Stromal cell of bone marrow (primary cell): ENCODE results near the gene HMGCR.

Experiments used
- DNase-seq: peaks from one replicate; pipeline ENCODE4 v3.0.0-alpha.2; 2012; ENCODE audit warnings: low read depth

HMGCR gene

DNA sequence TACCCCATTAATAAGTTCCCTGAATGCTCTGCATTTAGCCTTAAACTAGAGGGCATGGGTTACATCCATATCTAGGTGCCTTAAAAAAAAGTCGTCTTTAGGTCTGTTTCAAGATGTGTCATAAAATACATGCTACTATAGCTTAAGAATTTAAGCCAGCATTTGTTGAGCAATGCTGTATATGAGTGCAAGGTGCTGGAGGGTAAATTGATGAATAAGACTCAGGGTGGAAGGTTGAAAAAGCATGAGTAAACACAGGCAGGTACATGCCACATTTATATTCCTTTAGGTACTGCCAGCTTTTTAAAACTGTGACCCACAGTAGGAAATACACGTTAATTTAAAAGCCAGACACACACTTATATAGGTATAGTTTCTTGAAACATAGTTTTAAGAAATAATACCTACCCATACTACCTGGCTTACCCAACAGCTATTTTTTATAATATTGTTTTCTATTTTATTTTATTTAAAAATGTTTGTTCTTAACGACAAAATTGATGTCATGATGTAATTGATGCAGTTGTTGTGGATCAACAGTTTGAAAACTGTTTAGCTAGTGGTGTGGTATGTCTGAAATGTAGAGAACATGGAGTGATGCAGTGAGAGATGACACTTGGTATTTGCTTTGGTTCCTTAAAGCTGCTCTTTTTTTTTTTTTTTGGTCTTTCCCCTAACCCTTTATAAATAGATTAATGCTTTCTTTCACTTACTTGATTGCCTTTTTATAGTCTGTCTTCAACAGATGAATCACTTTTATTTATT, 3.9 kb downstream of the HMGCR start:
- no peak for DNase-seq

- no peak for DNase-seq
Observed at GRCh38 chr5:75341934-75342333, 4.9 kb downstream of the HMGCR start.

GRCh38 chr5:75342836-75343235, 5.8 kb downstream of the HMGCR start:
- no peak for DNase-seq

GRCh38 chr5:75348241-75348640, 11.2 kb downstream of the HMGCR start:
- no peak for DNase-seq

DNA sequence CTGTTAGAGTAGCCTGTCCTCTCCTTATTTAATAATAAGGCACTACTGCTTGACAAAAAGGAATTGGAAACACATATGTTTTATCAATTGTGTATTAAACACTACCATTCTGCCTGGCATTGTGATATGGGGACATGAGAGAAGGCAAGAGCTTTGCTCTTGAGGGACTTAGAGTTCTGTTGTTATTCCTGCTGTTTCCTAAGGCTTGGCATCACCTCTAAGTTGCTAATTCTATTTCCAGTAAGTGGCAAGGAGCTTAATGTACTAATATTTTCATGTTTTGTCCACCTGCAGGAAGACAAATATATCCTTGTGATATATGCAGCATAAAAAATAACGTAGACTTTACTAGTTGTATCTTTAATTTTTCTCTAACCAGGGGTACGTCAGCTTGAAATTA, 12.6 kb downstream of the HMGCR start:
- no peak for DNase-seq

GRCh38 chr5:75351139-75351926, 14.3 kb downstream of the HMGCR start:
- DNase-seq: no peak

DNA sequence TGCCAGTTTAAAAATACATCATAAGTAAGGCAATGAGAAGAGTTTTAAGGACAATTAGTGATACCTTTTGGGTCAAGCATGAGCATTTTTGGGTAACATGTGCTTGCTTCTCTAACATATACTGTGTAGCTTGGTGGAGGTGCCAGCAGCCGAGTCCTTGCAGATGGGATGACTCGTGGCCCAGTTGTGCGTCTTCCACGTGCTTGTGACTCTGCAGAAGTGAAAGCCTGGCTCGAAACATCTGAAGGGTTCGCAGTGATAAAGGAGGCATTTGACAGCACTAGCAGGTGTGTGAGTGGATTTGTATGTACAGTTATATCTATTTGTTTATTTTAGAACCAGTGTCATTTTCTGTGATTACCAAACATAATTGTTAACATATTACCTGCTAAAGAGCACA, 18.2 kb downstream of the HMGCR start:
- DNase-seq: no peak

- no peak for DNase-seq
Observed at GRCh38 chr5:75356719-75357118, 19.7 kb downstream of the HMGCR start.

DNA sequence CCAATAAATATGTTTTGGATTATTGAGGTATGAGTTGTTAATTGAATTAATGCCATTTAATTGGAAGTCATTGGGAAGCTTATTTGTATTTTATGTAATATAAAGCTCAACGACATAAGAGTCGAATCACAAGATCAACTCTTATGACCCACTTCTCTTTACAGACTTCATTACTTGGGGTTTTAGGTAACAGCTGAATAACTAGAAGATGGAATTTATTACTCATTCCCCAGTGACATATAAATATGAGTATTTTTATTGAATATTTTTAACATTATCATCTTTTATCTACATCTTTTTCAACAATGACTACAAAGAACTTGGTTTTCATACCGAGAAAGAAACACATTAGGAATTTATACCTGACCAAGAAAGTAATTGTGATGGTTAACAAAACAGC, 21.1 kb downstream of the HMGCR start:
- no peak for DNase-seq

DNA sequence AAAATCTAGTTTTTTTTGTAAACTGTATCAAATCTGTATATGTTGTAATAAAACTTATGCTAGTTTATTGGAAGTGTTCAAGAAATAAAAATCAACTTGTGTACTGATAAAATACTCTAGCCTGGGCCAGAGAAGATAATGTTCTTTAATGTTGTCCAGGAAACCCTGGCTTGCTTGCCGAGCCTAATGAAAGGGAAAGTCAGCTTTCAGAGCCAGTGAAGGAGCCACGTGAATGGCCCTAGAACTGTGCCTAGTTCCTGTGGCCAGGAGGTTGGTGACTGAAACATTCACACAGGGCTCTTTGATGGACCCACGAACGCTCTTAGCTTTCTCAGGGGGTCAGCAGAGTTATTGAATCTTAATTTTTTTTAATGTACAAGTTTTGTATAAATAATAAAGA, 24.3 kb downstream of the HMGCR start:
- no peak for DNase-seq

DNA sequence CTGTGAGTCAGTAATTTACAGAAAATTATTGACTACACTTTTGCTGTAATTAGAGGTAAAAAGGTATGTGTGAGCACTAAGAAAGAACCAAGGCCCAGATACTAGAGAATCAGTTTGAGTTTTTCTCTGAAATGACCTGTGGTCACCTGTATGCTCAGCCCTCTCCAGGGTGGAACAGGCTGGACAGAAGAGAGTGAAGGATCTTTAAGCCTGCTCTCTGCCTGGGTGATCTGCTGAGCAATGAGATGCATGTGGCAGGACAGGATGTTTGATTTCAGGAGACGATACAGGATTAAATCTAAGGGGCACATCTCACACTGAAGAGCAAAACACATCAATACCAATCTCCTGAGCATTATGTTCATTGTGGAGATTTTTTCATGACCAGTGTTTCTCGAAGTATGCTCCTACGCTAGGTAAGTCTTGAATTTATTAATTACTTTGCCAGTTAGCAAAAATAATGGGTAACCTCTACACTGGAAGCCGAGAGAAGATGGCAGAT, 25.5 kb downstream of the HMGCR start:
- no peak for DNase-seq

- no peak for DNase-seq
Observed at GRCh38 chr5:75363111-75363510, 26.1 kb downstream of the HMGCR start.

DNA sequence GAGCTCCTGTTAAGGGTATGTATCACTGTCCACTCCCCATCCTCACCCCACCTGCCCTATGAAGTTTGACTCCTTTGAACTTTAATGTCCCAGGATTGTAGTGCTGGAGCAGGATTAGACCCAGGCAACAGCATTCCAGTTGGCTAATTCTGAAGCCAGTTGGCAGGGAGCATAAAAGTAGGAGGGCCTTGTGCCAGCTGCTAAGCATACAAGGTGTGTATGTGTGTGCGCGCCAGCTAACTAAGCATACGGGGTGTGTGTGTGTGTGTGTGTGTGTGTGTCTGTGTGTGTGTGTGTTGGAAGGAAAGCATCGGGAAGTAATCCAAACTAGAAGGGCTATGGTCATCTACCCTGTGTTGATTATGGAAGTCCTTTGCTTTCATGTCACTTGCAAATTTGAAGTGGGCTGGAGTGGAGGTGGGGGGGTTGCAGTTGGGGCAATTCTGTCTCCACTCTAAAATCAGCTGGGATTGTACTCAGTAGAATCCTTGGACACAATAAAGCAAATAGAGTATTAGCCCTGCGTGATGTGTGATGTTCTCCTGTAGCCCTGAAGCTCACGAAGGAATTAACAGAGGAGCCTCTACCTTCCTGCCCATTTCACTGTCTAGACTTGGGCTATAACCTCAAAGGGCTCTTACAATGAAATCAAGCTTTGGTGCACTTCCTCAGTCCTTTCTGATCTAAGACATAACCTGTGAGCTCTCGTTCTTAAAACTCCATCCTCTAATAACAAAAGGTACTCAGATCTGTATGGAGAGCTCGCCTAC, 26.9 kb downstream of the HMGCR start:
- DNase-seq: no peak

GRCh38 chr5:75364571-75365280, 27.7 kb downstream of the HMGCR start:
- DNase-seq: no peak

- no peak for DNase-seq
Observed at GRCh38 chr5:75365740-75366139, 28.7 kb downstream of the HMGCR start.

GRCh38 chr5:75366787-75367186, 29.8 kb downstream of the HMGCR start:
- DNase-seq: no peak

DNA sequence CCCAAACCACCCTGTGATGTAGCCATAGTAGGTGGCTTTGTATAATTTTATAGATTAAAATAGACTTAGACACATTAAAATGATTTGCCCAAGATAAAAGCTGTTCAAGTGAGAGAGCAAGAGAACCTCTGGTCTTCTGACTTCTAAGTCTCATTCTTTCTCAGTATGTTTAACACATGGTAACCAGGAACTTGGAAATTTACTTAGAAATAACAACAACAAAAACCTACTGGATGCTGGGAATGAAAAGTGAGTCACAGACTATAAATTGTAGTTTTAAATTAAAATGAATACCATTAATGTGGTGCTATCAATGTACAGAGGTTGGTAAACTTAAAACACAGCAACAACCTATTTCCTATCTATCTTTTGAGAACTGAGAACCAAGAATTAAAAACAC, 30.4 kb downstream of the HMGCR start:
- peak; percentile 16 for DNase-seq

DNA sequence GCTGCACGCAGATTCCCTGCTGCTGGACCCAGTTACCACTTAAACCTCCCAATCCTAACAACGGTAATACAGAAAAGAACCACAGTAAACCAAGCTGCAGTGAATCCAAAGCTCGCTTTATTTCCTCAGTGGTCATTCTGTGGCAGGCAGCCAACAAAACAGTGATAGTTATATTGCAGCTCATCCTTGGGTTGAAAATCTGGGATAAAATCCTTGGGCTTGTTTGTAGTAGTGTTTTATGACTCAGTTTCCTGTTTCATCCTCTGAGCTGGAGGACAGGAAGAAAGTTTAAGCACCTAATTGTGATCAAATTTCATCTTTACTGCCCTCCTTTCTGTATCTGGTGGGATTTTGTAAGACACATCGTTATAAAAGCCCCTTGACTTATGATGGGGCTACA, 31.4 kb downstream of the HMGCR start:
- peak; percentile 15 for DNase-seq

GRCh38 chr5:75373862-75374261, 36.8 kb downstream of the HMGCR start:
- DNase-seq: no peak

GRCh38 chr5:75374394-75374814, 37.4 kb downstream of the HMGCR start:
- no peak for DNase-seq

GRCh38 chr5:75375414-75375813, 38.4 kb downstream of the HMGCR start:
- DNase-seq: no peak

- no peak for DNase-seq
Observed at GRCh38 chr5:75380099-75380498, 43.1 kb downstream of the HMGCR start.
